ENCODE measurements around the gene LENEP. TPM values are rescaled to one million over a fixed set of nuclear protein-coding genes. Genes with fewer than 3 reads are reported as not detected.

Gene LENEP
- total RNA-seq, 1 donor: not detected

DNA sequence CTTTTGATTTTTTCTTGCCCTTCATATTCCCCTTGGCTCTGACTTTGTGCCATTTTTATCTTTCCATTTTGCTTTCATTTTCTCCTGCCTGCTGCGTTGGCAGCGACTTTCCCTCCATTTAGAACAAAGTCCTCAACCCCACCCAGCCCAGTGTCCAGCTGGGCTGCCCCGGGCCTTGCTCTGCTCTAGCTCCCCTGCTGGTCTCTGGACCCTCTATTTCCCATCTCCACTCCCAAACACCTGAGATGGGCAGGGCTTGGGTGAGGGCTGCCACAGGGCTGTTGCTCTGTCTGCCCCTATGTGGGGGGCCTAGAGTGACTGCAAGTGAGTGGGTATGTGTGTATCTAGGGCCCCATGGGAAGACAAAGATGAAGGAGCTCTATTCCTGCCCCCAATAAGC lies 50.4 kb downstream of the LENEP start:
- no peaks in the 10 kb centered on the region for H3K27me3 ChIP-seq (ENCODE audit: insufficient read depth, low read length)
- H3K4me3 ChIP-seq (ENCODE audit: insufficient read depth, low read length): no peak overlapping the region
- no peaks in the 10 kb centered on the region for H4K20me1 ChIP-seq (ENCODE audit: insufficient read depth, low read length)
- peaks cover 7% of the 10 kb centered on the region for H3K4me1 ChIP-seq (ENCODE audit: insufficient read depth, low read length)
- H3K9me3 ChIP-seq (ENCODE audit: low read depth, low read length): no peaks in the 10 kb centered on the region
- no peak overlapping the region for H3K4me2 ChIP-seq (ENCODE audit: insufficient read depth, low read length)
- H2AFZ ChIP-seq (ENCODE audit: low read length): no peak overlapping the region
- H3K36me3 ChIP-seq (ENCODE audit: insufficient read depth, low read length): no peaks in the 10 kb centered on the region
- DNase-seq (ENCODE audit: insufficient read length, low spot score, missing footprints): no peak
- TF ChIP-seq, protein P1, sequence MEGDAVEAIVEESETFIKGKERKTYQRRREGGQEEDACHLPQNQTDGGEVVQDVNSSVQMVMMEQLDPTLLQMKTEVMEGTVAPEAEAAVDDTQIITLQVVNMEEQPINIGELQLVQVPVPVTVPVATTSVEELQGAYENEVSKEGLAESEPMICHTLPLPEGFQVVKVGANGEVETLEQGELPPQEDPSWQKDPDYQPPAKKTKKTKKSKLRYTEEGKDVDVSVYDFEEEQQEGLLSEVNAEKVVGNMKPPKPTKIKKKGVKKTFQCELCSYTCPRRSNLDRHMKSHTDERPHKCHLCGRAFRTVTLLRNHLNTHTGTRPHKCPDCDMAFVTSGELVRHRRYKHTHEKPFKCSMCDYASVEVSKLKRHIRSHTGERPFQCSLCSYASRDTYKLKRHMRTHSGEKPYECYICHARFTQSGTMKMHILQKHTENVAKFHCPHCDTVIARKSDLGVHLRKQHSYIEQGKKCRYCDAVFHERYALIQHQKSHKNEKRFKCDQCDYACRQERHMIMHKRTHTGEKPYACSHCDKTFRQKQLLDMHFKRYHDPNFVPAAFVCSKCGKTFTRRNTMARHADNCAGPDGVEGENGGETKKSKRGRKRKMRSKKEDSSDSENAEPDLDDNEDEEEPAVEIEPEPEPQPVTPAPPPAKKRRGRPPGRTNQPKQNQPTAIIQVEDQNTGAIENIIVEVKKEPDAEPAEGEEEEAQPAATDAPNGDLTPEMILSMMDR (IDR thresholded peaks at IDR 0.05; ENCODE audit: extremely low read depth, low read depth, low read length): no peak
- no peaks in the 10 kb centered on the region for H3K79me2 ChIP-seq (ENCODE audit: insufficient read depth, low read length)
- no peak overlapping the region for H3K27ac ChIP-seq (ENCODE audit: low read depth, low read length)

Small RNA genes within 50 kb of the gene (small RNA-seq; reads per million reads assigned to genes)
- gene MIR4258 (not detected), gene RF00017 (not detected)

Other genes starting within 250 kb of the LENEP start
- gene KCNN3, start 123.3 kb upstream of the LENEP start, total RNA-seq: under 0.01 TPM in 2 replicates
- gene PMVK, start 56.9 kb upstream of the LENEP start, total RNA-seq: 6.2 and 6.5 TPM in 2 replicates
- gene PBXIP1, start 37.5 kb upstream of the LENEP start, total RNA-seq: 90.1 and 92.8 TPM in 2 replicates
- gene PYGO2, start 31.8 kb upstream of the LENEP start, total RNA-seq: 12.1 and 18.5 TPM in 2 replicates
- 230 and 239 TPM in 2 replicates for gene SHC1, start 22.8 kb upstream of the LENEP start, total RNA-seq
- 23.2 and 23.3 TPM in 2 replicates for gene CKS1B, start 18.9 kb upstream of the LENEP start, total RNA-seq
- gene FLAD1, start 10.2 kb upstream of the LENEP start, total RNA-seq: 17.1 and 20.6 TPM in 2 replicates
- gene ZBTB7B, start 9.2 kb downstream of the LENEP start, total RNA-seq: 18.6 and 23.5 TPM in 2 replicates
- gene DCST2, start 40.2 kb downstream of the LENEP start, total RNA-seq: not detected in 2 replicates
- gene DCST1, start 40.2 kb downstream of the LENEP start, total RNA-seq: not detected in 2 replicates
- gene ADAM15, start 57.7 kb downstream of the LENEP start, total RNA-seq: 89.0 and 101 TPM in 2 replicates
- 3.5 and 3.6 TPM in 2 replicates for gene EFNA4, start 70.2 kb downstream of the LENEP start, total RNA-seq
- 1.4 and 2.1 TPM in 2 replicates for gene EFNA3, start 85.3 kb downstream of the LENEP start, total RNA-seq
- gene EFNA1, start 134.3 kb downstream of the LENEP start, total RNA-seq: 0.36 and 0.88 TPM in 2 replicates
- 34.5 and 38.0 TPM in 2 replicates for gene SLC50A1, start 142.3 kb downstream of the LENEP start, total RNA-seq
- gene DPM3, start 146.9 kb downstream of the LENEP start, total RNA-seq: 15.9 and 34.4 TPM in 2 replicates
- 112 and 117 TPM in 2 replicates for gene KRTCAP2, start 179.7 kb downstream of the LENEP start, total RNA-seq
- gene TRIM46, start 180.3 kb downstream of the LENEP start, total RNA-seq: 3.2 and 3.3 TPM in 2 replicates
- 61.9 and 66.6 TPM in 2 replicates for gene THBS3, start 214.3 kb downstream of the LENEP start, total RNA-seq
- 37.4 and 42.7 TPM in 2 replicates for gene MTX1, start 215.1 kb downstream of the LENEP start, total RNA-seq

Measured in osteoblast (primary cell).